Measurements from ENCODE around the gene PLCD1.

DNA sequence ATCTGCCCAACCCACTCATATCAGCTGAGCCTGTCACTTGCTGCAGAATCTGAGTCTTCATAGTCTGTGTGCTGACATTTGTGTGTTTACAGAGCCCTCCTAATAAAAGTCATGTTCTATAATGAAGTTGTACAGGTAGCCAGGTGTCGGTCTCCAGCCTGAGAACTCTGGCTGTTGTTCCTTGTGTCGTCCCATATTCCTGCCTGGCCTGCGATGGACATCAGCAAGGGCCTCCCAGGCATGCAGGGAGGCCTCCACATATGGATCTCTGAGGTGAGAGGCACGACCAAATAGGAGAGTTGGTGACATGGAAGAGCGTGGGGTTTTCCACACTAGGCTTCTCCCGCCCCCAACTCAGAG lies 36.0 kb downstream of the PLCD1 start:
- TF ChIP-seq, protein P1, sequence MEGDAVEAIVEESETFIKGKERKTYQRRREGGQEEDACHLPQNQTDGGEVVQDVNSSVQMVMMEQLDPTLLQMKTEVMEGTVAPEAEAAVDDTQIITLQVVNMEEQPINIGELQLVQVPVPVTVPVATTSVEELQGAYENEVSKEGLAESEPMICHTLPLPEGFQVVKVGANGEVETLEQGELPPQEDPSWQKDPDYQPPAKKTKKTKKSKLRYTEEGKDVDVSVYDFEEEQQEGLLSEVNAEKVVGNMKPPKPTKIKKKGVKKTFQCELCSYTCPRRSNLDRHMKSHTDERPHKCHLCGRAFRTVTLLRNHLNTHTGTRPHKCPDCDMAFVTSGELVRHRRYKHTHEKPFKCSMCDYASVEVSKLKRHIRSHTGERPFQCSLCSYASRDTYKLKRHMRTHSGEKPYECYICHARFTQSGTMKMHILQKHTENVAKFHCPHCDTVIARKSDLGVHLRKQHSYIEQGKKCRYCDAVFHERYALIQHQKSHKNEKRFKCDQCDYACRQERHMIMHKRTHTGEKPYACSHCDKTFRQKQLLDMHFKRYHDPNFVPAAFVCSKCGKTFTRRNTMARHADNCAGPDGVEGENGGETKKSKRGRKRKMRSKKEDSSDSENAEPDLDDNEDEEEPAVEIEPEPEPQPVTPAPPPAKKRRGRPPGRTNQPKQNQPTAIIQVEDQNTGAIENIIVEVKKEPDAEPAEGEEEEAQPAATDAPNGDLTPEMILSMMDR (conservative IDR thresholded peaks at IDR 0.05), result no peak
- no peak for TF ChIP-seq EZH2 (IDR thresholded peaks at IDR 0.05; ENCODE audit: low read depth)
